ENCODE data around the gene MAN2A2.

MAN2A2 gene

GRCh38 chr15:90860942-90861675 lies 42.0 kb upstream of the MAN2A2 start:
- H2AFZ ChIP-seq (ENCODE audit: low read length) = no peak overlapping the region
- TF ChIP-seq EZH2 (IDR thresholded peaks at IDR 0.05; ENCODE audit: borderline replicate concordance, low read length) (no peak), CTCF (IDR thresholded peaks at IDR 0.05; ENCODE audit: low read length) (no peak)
- H3K9me3 ChIP-seq (ENCODE audit: low read length) = no peaks in the 10 kb centered on the region
- peaks cover 10% of the 10 kb centered on the region for H3K4me1 ChIP-seq (ENCODE audit: insufficient read depth, low read length, severe bottlenecking)
- H3K27me3 ChIP-seq (ENCODE audit: insufficient read depth, low read length) = 0 out of 2 replicates have a peak, but pooled peaks cover 9% of the 10 kb centered on the region
- no peak overlapping the region for H3K4me3 ChIP-seq (ENCODE audit: low read depth, low read length, poor library complexity, severe bottlenecking)
- no peak overlapping the region for H3K4me2 ChIP-seq (ENCODE audit: low read length)
- no peaks in the 10 kb centered on the region for H3K79me2 ChIP-seq (ENCODE audit: insufficient read depth, low read length)
- no peaks in the 10 kb centered on the region for H3F3A ChIP-seq (ENCODE audit: insufficient read depth, low read length)
- no peaks in the 10 kb centered on the region for H3K9me2 ChIP-seq (ENCODE audit: low read depth, low read length)
- H3K27ac ChIP-seq (ENCODE audit: low read depth, low read length, poor library complexity, severe bottlenecking) = no peak overlapping the region
- H3K36me3 ChIP-seq (ENCODE audit: insufficient read depth, low read length) = no peaks in the 10 kb centered on the region
- H3K9ac ChIP-seq (ENCODE audit: low read length) = no peak overlapping the region
- no peaks in the 10 kb centered on the region for H4K20me1 ChIP-seq (ENCODE audit: insufficient read depth, low read length)

- H3K4me1 ChIP-seq (ENCODE audit: insufficient read depth, low read length, severe bottlenecking) = peaks cover under 1% of the 10 kb centered on the region
- no peak overlapping the region for H3K27ac ChIP-seq (ENCODE audit: low read depth, low read length, poor library complexity, severe bottlenecking)
- no peak overlapping the region for H3K4me2 ChIP-seq (ENCODE audit: low read length)
- no peaks in the 10 kb centered on the region for H3K9me2 ChIP-seq (ENCODE audit: low read depth, low read length)
- TF ChIP-seq CTCF (IDR thresholded peaks at IDR 0.05; ENCODE audit: low read length) = no peak
- no peak for TF ChIP-seq EZH2 (IDR thresholded peaks at IDR 0.05; ENCODE audit: borderline replicate concordance, low read length)
- H4K20me1 ChIP-seq (ENCODE audit: insufficient read depth, low read length) = no peaks in the 10 kb centered on the region
- no peaks in the 10 kb centered on the region for H3K79me2 ChIP-seq (ENCODE audit: insufficient read depth, low read length)
- no peaks in the 10 kb centered on the region for H3K36me3 ChIP-seq (ENCODE audit: insufficient read depth, low read length)
- 0 out of 2 replicates have a peak, but pooled peaks cover 9% of the 10 kb centered on the region for H3K27me3 ChIP-seq (ENCODE audit: insufficient read depth, low read length)
- H2AFZ ChIP-seq (ENCODE audit: low read length) = no peak overlapping the region
- H3K9ac ChIP-seq (ENCODE audit: low read length) = no peak overlapping the region
- no peak overlapping the region for H3K4me3 ChIP-seq (ENCODE audit: low read depth, low read length, poor library complexity, severe bottlenecking)
- no peaks in the 10 kb centered on the region for H3F3A ChIP-seq (ENCODE audit: insufficient read depth, low read length)
- H3K9me3 ChIP-seq (ENCODE audit: low read length) = no peaks in the 10 kb centered on the region
Measured at GRCh38 chr15:90862487-90862886, 40.6 kb upstream of the MAN2A2 start.

- no peak overlapping the region for H3K27ac ChIP-seq (ENCODE audit: low read depth, low read length, poor library complexity, severe bottlenecking)
- H4K20me1 ChIP-seq (ENCODE audit: insufficient read depth, low read length) = no peaks in the 10 kb centered on the region
- TF ChIP-seq EZH2 (IDR thresholded peaks at IDR 0.05; ENCODE audit: borderline replicate concordance, low read length) (no peak), CTCF (IDR thresholded peaks at IDR 0.05; ENCODE audit: low read length) (no peak)
- no peaks in the 10 kb centered on the region for H3F3A ChIP-seq (ENCODE audit: insufficient read depth, low read length)
- H3K9ac ChIP-seq (ENCODE audit: low read length) = no peak overlapping the region
- H3K9me3 ChIP-seq (ENCODE audit: low read length) = no peaks in the 10 kb centered on the region
- H3K9me2 ChIP-seq (ENCODE audit: low read depth, low read length) = no peaks in the 10 kb centered on the region
- no peak overlapping the region for H2AFZ ChIP-seq (ENCODE audit: low read length)
- no peak overlapping the region for H3K4me3 ChIP-seq (ENCODE audit: low read depth, low read length, poor library complexity, severe bottlenecking)
- H3K27me3 ChIP-seq (ENCODE audit: insufficient read depth, low read length) = 0 out of 2 replicates have a peak, but pooled peaks cover 9% of the 10 kb centered on the region
- no peaks in the 10 kb centered on the region for H3K4me1 ChIP-seq (ENCODE audit: insufficient read depth, low read length, severe bottlenecking)
- no peaks in the 10 kb centered on the region for H3K36me3 ChIP-seq (ENCODE audit: insufficient read depth, low read length)
- H3K79me2 ChIP-seq (ENCODE audit: insufficient read depth, low read length) = no peaks in the 10 kb centered on the region
- H3K4me2 ChIP-seq (ENCODE audit: low read length) = no peak overlapping the region
Measured at GRCh38 chr15:90862964-90863778, 39.9 kb upstream of the MAN2A2 start.

All from OCI-LY1 (cell line).